K562 (cell line): ENCODE results near the gene FRMD5. TPM values are rescaled to one million over a fixed set of nuclear protein-coding genes. Genes with fewer than 3 reads are reported as not detected.

ENCODE experiments used
- ATF7 ChIP-seq: fragments of 450-650 bp; IDR thresholded peaks from 2 replicates; pipeline ENCODE4 v1.7.1; 2014; ENCODE audit warnings: mild to moderate bottlenecking, moderate library complexity
- CBFA2T2 ChIP-seq: fragments of 450-650 bp; conservative IDR thresholded peaks from 2 replicates; pipeline ENCODE4 v1.6.1; 2017; ENCODE audit warnings: mild to moderate bottlenecking
- CCAR2 ChIP-seq: fragments of 200-400 bp; formaldehyde crosslinking; IDR thresholded peaks from 2 replicates; pipeline ENCODE4 v1.6.1; 2017; ENCODE audit warnings: mild to moderate bottlenecking, low read depth, low read length
- CEBPB ChIP-seq: fragments of 450-650 bp; IDR thresholded peaks from 2 replicates; pipeline ENCODE4 v1.6.1; 2016; ENCODE audit warnings: missing genetic modification characterization, missing compliant biosample characterization
- EHMT2 ChIP-seq: fragments of 450-650 bp; IDR thresholded peaks from 2 replicates; pipeline ENCODE4 v1.6.1; 2018; ENCODE audit warnings: antibody characterized with exemption
- IRF1 ChIP-seq: sonication (generic); formaldehyde crosslinking; IDR thresholded peaks from 2 replicates; pipeline ENCODE4 v1.8.0; 2022; ENCODE audit warnings: missing genetic modification reagents, mild to moderate bottlenecking, borderline replicate concordance
- IRF2 ChIP-seq: sonication (generic); formaldehyde crosslinking; IDR thresholded peaks from 2 replicates; pipeline ENCODE4 v1.8.1; 2022; ENCODE audit warnings: mild to moderate bottlenecking, missing genetic modification reagents
- KDM2B ChIP-seq: fragments of 250-450 bp; sonication (Bioruptor Pico); IDR thresholded peaks from 2 replicates; pipeline ENCODE4 v1.8.0; 2021; ENCODE audit warnings: mild to moderate bottlenecking, moderate library complexity
- MCM7 ChIP-seq, 2 experiments: fragments of 450-650 bp; IDR thresholded peaks; 2 replicates each; pipeline ENCODE4 v1.6.1; 2016 to 2018
- MEIS2 ChIP-seq: fragments of 450-650 bp; IDR thresholded peaks from 2 replicates; pipeline ENCODE4 v1.6.1; 2014; ENCODE audit warnings: mild to moderate bottlenecking; ENCODE audit not compliant: partially characterized antibody
- NONO ChIP-seq, 2 experiments: fragments of 200-400 bp in 1 of 2; fragments of 450-650 bp in 1 of 2; formaldehyde crosslinking in 1 of 2; IDR thresholded peaks; 2 replicates each; pipeline ENCODE4 v1.6.1; 2017; ENCODE audit warnings: low read depth in 2 of 2, mild to moderate bottlenecking in 2 of 2, moderate library complexity in 2 of 2, low read length in 1 of 2
- POLR2A ChIP-seq: fragments of 450-650 bp; conservative IDR thresholded peaks from 2 replicates; pipeline ENCODE4 v1.6.1; 2016
- PTRF ChIP-seq: fragments of 450-650 bp; IDR thresholded peaks from 2 replicates; pipeline ENCODE4 v1.6.1; 2016; ENCODE audit warnings: mild to moderate bottlenecking, missing genetic modification characterization, missing compliant biosample characterization
- TCF7L2 ChIP-seq: fragments of 150-350 bp; IDR thresholded peaks from 2 replicates; pipeline ENCODE4 v1.6.1; 2016; ENCODE audit warnings: low read depth, mild to moderate bottlenecking, low read length, moderate library complexity
- ZNF668 ChIP-seq: fragments of 250-450 bp; sonication (Bioruptor Pico); IDR thresholded peaks from 2 replicates; pipeline ENCODE4 v1.8.0; 2022; ENCODE audit warnings: mild to moderate bottlenecking, inconsistent platforms
- ZNF740 ChIP-seq, 3 experiments: fragments of 200-800 bp in 1 of 3; sonication (Bioruptor generic) in 1 of 3; sonication (generic) in 1 of 3; formaldehyde crosslinking in 1 of 3; IDR thresholded peaks; 2 replicates each; pipeline versions ENCODE4 v1.6.1 to v1.8.0; 2016 to 2022; ENCODE audit warnings: mild to moderate bottlenecking in 2 of 3, missing compliant biosample characterization in 2 of 3, missing genetic modification characterization in 2 of 3, missing genetic modification reagents in 1 of 3
- polyA plus RNA-seq, 8 experiments: library from polyadenylated mRNA; depleted of rRNA in 4 of 8; stranded (reverse) in 5 of 8; unstranded in 3 of 8; fragments of >200 nt; fragmentation: Nextera tagmentation in 2 of 8; fragmentation: Illumina TruSeq in 1 of 8; extraction: Ambion mirVana in 2 of 8; extraction: Trizol in 1 of 8; gene quantifications; 2 replicates each; pipeline versions ENCODE4 v1.2.1 to v1.2.3, GENCODE V29; 2011 to 2014; ENCODE audit warnings: inconsistent platforms in 1 of 8, missing spikeins in 1 of 8
- total RNA-seq, 7 experiments: library from RNA; depleted of rRNA in 6 of 7; stranded (reverse); fragments of >200 nt in 6 of 7; fragmentation: Illumina TruSeq in 2 of 7; extraction: Trizol in 2 of 7; gene quantifications; 2 replicates each; pipeline versions ENCODE4 v1.2.1 to v1.2.3, GENCODE V29; 2011 to 2021; ENCODE audit warnings: low replicate concordance in 1 of 7
- TF ChIP-seq, protein P1 (sequence below), 2 experiments: IDR thresholded peaks; 2 replicates each; pipeline ENCODE4 v1.6.1; 2012; ENCODE audit warnings: improper control_type of control experiment in 2 of 2, low read depth in 2 of 2, low read length in 2 of 2, borderline replicate concordance in 1 of 2
- TF ChIP-seq, protein P2 (sequence below): fragments of 150-350 bp; conservative IDR thresholded peaks from 2 replicates; pipeline ENCODE4 v1.6.1; 2014; ENCODE audit warnings: low read length
- TF ChIP-seq, protein P3 (sequence below), 2 experiments: IDR thresholded peaks; 2 replicates each; pipeline ENCODE4 v1.6.1; 2011; ENCODE audit warnings: borderline replicate concordance in 1 of 2, control low read depth in 1 of 2, low read depth in 1 of 2, low read length in 1 of 2, mild to moderate bottlenecking in 1 of 2, mixed read lengths in 1 of 2, moderate library complexity in 1 of 2; ENCODE audit not compliant: insufficient read depth in 1 of 2, insufficient read length in 1 of 2, poor library complexity in 1 of 2, severe bottlenecking in 1 of 2; ENCODE audit errors: extremely low read depth in 1 of 2

The FRMD5 gene
- total and polyA plus RNA-seq, 9 of the 15 experiments (the other 6 are each of a cell fraction or from before 2014, with no cell fraction given): 0.13 to 0.38 TPM; not detected in 7

DNA sequence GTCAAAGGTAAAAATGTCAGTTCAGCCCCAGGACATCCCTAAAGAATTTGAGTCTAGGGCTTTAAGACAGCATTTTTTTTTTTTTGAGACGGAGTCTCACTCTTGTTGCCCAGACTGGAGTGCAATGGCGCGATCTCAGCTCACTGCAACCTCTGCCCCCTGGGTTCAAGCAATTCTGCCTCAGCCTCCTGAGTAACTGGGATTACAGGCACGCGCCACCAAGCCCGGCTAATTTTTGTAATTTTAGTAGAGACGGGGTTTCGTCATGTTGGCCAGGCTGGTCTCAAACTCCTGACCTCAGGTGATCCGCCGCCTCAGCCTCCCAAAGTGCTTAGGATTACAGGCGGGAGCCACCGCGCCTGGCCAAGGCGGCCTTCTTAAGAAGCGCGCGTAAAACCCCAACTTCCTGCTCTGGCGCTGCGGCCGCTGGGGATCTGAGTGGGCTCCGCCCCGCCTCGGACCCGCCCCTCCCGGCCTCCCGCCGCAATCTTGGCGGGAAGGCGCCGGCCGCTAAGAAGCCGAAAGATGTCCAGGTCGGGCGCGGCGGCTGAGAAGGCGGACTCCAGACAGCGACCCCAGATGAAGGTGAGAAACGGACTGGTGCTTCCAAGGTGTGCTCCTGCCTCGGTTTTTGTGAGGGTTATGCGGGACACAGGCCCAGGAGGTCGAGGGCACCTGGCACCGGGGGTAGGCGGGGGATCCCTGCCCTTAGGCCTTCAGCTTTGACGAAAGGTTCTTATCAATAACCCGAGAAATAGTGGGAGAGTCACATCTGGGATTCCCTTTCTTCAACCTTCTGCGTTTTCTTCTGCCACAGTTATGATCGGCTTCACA, 368.3 kb downstream of the FRMD5 start, which contains the start of gene WDR76 (continued):
- TF ChIP-seq ZNF740 (CRISPR knock-in tag; IDR thresholded peaks at IDR 0.05): no peak
- no peak for TF ChIP-seq ZNF740 (tag; IDR thresholded peaks at IDR 0.05)
- TF ChIP-seq EHMT2: no peak
- TF ChIP-seq CBFA2T2: no peak
- TF ChIP-seq KDM2B (CRISPR knock-in tag): 0 out of 2 replicates have a peak, but pooled peaks have one; percentile 50
- no peak for TF ChIP-seq TCF7L2
- no peak for TF ChIP-seq IRF2 (CRISPR knock-in tag)
- TF ChIP-seq, protein P1, sequence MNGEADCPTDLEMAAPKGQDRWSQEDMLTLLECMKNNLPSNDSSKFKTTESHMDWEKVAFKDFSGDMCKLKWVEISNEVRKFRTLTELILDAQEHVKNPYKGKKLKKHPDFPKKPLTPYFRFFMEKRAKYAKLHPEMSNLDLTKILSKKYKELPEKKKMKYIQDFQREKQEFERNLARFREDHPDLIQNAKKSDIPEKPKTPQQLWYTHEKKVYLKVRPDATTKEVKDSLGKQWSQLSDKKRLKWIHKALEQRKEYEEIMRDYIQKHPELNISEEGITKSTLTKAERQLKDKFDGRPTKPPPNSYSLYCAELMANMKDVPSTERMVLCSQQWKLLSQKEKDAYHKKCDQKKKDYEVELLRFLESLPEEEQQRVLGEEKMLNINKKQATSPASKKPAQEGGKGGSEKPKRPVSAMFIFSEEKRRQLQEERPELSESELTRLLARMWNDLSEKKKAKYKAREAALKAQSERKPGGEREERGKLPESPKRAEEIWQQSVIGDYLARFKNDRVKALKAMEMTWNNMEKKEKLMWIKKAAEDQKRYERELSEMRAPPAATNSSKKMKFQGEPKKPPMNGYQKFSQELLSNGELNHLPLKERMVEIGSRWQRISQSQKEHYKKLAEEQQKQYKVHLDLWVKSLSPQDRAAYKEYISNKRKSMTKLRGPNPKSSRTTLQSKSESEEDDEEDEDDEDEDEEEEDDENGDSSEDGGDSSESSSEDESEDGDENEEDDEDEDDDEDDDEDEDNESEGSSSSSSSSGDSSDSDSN (IDR thresholded peaks at IDR 0.05; ENCODE audit: borderline replicate concordance in 1 of 2, low read depth in 2 of 2, low read length in 2 of 2): no peak
- TF ChIP-seq, protein P2, sequence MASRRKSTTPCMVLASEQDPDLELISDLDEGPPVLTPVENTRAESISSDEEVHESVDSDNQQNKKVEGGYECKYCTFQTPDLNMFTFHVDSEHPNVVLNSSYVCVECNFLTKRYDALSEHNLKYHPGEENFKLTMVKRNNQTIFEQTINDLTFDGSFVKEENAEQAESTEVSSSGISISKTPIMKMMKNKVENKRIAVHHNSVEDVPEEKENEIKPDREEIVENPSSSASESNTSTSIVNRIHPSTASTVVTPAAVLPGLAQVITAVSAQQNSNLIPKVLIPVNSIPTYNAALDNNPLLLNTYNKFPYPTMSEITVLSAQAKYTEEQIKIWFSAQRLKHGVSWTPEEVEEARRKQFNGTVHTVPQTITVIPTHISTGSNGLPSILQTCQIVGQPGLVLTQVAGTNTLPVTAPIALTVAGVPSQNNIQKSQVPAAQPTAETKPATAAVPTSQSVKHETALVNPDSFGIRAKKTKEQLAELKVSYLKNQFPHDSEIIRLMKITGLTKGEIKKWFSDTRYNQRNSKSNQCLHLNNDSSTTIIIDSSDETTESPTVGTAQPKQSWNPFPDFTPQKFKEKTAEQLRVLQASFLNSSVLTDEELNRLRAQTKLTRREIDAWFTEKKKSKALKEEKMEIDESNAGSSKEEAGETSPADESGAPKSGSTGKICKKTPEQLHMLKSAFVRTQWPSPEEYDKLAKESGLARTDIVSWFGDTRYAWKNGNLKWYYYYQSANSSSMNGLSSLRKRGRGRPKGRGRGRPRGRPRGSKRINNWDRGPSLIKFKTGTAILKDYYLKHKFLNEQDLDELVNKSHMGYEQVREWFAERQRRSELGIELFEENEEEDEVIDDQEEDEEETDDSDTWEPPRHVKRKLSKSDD: no peak
- TF ChIP-seq MCM7 (IDR thresholded peaks at IDR 0.05): no peak
- TF ChIP-seq IRF1 (CRISPR knock-in tag): no peak
- TF ChIP-seq, protein P3, sequence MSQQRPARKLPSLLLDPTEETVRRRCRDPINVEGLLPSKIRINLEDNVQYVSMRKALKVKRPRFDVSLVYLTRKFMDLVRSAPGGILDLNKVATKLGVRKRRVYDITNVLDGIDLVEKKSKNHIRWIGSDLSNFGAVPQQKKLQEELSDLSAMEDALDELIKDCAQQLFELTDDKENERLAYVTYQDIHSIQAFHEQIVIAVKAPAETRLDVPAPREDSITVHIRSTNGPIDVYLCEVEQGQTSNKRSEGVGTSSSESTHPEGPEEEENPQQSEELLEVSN (IDR thresholded peaks at IDR 0.05; ENCODE audit: borderline replicate concordance in 1 of 2, extremely low read depth in 1 of 2, insufficient read depth in 1 of 2, insufficient read length in 1 of 2, low read depth in 1 of 2, low read length in 1 of 2, poor library complexity in 1 of 2, severe bottlenecking in 1 of 2): peak; percentile 89 to 97
- no peak for TF ChIP-seq NONO (IDR thresholded peaks at IDR 0.05; ENCODE audit: low read depth in 2 of 2, low read length in 1 of 2)
- no peak for TF ChIP-seq MEIS2
- TF ChIP-seq PTRF: no peak
- TF ChIP-seq POLR2A: peak; percentile 86
- TF ChIP-seq ZNF668 (CRISPR knock-in tag): peak; percentile 51; the same call in 1 of the 2 replicates
- no peak for TF ChIP-seq CCAR2
- TF ChIP-seq ATF7: peak; percentile 63; the same call in 1 of the 2 replicates
- TF ChIP-seq CEBPB (tag): peak; percentile 68
